ENCODE data around the gene GADL1.

DNA sequence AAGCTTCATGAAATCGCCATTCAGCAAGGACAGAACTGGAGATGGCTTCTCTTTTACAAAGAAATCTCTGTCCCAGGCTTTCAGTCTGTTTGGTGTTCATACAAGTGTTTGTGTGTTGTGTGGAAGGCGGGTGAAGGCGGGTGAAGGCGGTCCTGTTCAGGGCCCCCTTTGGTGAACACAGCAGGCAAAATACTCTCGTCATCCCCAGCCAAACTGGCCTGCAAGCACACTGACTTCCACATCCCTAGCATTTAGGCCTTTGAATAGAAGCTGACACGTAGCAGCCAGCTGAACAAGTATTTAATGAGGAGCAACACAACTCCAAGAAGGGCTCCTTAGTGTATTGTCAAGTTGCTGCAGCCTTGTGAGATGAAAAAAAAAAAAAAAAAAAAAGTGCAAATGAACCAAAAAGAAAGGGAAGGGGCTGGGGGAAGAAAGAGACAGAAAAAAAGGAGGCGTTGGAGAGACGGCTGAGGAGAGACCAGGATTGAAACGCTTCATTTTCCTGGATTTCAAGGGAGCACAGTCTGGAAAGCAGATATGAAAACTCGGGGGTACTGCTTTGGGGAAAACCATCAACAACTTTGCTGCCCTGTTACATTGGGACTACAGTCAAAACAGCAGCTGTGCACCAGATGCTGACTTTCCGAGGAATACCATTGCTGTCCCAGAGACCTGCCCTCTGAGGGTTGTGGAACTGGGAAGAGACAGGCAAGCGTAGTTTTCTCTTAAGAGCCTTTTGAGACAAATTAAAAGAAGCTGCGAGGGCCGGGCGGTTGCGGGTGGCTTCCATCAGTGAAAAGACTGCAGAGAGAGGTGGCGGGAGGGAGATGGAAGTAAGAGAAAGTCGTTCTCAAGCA, 213.4 kb downstream of the GADL1 start:
- TF ChIP-seq, protein P1, sequence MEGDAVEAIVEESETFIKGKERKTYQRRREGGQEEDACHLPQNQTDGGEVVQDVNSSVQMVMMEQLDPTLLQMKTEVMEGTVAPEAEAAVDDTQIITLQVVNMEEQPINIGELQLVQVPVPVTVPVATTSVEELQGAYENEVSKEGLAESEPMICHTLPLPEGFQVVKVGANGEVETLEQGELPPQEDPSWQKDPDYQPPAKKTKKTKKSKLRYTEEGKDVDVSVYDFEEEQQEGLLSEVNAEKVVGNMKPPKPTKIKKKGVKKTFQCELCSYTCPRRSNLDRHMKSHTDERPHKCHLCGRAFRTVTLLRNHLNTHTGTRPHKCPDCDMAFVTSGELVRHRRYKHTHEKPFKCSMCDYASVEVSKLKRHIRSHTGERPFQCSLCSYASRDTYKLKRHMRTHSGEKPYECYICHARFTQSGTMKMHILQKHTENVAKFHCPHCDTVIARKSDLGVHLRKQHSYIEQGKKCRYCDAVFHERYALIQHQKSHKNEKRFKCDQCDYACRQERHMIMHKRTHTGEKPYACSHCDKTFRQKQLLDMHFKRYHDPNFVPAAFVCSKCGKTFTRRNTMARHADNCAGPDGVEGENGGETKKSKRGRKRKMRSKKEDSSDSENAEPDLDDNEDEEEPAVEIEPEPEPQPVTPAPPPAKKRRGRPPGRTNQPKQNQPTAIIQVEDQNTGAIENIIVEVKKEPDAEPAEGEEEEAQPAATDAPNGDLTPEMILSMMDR (IDR thresholded peaks at IDR 0.05), result no peak
- TF ChIP-seq POLR2A (IDR thresholded peaks at IDR 0.05), result no peak

Measured in tibial nerve (tissue), 3 donors.